OCI-M2 (cell line): ENCODE measurements around the gene RFC1.
"Not testable (repeated sequence)": the region's sequence is repeated elsewhere in the genome, so short reads cannot be mapped to it uniquely, and the experiment has no call there.

ENCODE experiments used
- DNase-seq: peaks from one replicate; lab custom pipeline; 2025; ENCODE audit not compliant: unreplicated experiment; lab: John Stamatoyannopoulos, UW

Gene RFC1

GRCh38 chr4:39312816-39313215 is 53.3 kb downstream of the RFC1 start:
- DNase-seq: no peak

GRCh38 chr4:39308611-39309010 is 57.6 kb downstream of the RFC1 start:
- DNase-seq: no peak

GRCh38 chr4:39305912-39306677 is 60.1 kb downstream of the RFC1 start:
- no peak for DNase-seq

GRCh38 chr4:39304651-39305050 is 61.5 kb downstream of the RFC1 start:
- DNase-seq: no peak

- DNase-seq: no peak
These were observed 62.3 kb downstream of the RFC1 start for GRCh38 chr4:39303871-39304270.

- DNase-seq: no peak
These were observed 63.3 kb downstream of the RFC1 start for GRCh38 chr4:39302901-39303300.

GRCh38 chr4:39295784-39296183 is 70.4 kb downstream of the RFC1 start:
- no peak for DNase-seq

- DNase-seq: not testable (repeated sequence)
These were observed 73.7 kb downstream of the RFC1 start for GRCh38 chr4:39292433-39292832.

GRCh38 chr4:39291686-39292085 is 74.5 kb downstream of the RFC1 start:
- DNase-seq: no peak

GRCh38 chr4:39287223-39287622 is 78.9 kb downstream of the RFC1 start:
- no peak for DNase-seq

GRCh38 chr4:39286263-39286662 is 79.9 kb downstream of the RFC1 start:
- no peak for DNase-seq

- no peak for DNase-seq
These were observed 80.3 kb downstream of the RFC1 start for GRCh38 chr4:39285853-39286252.

- no peak for DNase-seq
These were observed 80.9 kb downstream of the RFC1 start for GRCh38 chr4:39285111-39285795.

GRCh38 chr4:39280770-39281169 is 85.4 kb downstream of the RFC1 start:
- DNase-seq: no peak

GRCh38 chr4:39279416-39279815 is 86.7 kb downstream of the RFC1 start:
- no peak for DNase-seq

- no peak for DNase-seq
These were observed 87.7 kb downstream of the RFC1 start for GRCh38 chr4:39278476-39278875.

GRCh38 chr4:39277661-39278060 is 88.5 kb downstream of the RFC1 start:
- DNase-seq: not testable (repeated sequence)

- DNase-seq: no peak
These were observed 91.7 kb downstream of the RFC1 start for GRCh38 chr4:39274503-39274902.

GRCh38 chr4:39263895-39264294 is 102.3 kb downstream of the RFC1 start:
- no peak for DNase-seq

- no peak for DNase-seq
These were observed 106.4 kb downstream of the RFC1 start for GRCh38 chr4:39259571-39260330.

GRCh38 chr4:39256436-39256835 is 109.7 kb downstream of the RFC1 start:
- no peak for DNase-seq

- no peak for DNase-seq
These were observed 110.3 kb downstream of the RFC1 start for GRCh38 chr4:39255871-39256270.
